HEK293 (cell line): Measurements from ENCODE around the gene HLF.

Experiments
- CTCF ChIP-seq: fragments of 450-650 bp; formaldehyde crosslinking; IDR thresholded peaks from 2 replicates; pipeline ENCODE4 v1.5.1; 2016; ENCODE audit warnings: missing biosample characterization, missing genetic modification characterization
- ZFHX2 ChIP-seq: fragments of 450-650 bp; formaldehyde crosslinking; conservative IDR thresholded peaks from 2 replicates; pipeline ENCODE4 v1.5.1; 2016; ENCODE audit warnings: missing biosample characterization, missing genetic modification characterization
- ZNF555 ChIP-seq: fragments of 450-650 bp; formaldehyde crosslinking; conservative IDR thresholded peaks from 2 replicates; pipeline ENCODE4 v1.5.1; 2017; ENCODE audit warnings: missing biosample characterization, mild to moderate bottlenecking, missing genetic modification characterization, inconsistent platforms
- ZNF658 ChIP-seq: fragments of 450-650 bp; formaldehyde crosslinking; IDR thresholded peaks from 2 replicates; pipeline ENCODE4; 2016; ENCODE audit warnings: missing biosample characterization, missing genetic modification characterization

- TF ChIP-seq CTCF (tag by site-specific recombination) (no peak), ZNF658 (tag by site-specific recombination) (no peak), ZNF555 (tag by site-specific recombination) (no peak), ZFHX2 (no peak)
These were observed 16.7 kb upstream of the HLF start for GRCh38 chr17:55248077-55248476.
